ENCODE data around the gene CEP63. TPM values are rescaled to one million over a fixed set of nuclear protein-coding genes. Genes with fewer than 3 reads are reported as not detected.

CEP63 gene
- polyA plus RNA-seq, 3 donors, result 11.1 to 18.8 (median 17.2) TPM

- H3K79me2 ChIP-seq (ENCODE audit: insufficient read depth, low read length), result no peaks in the 10 kb centered on the region
- intact Hi-C loops (cut with micrococcal nuclease), result no loop called here
- peaks cover 46 to 85% of the 10 kb centered on the region in 2 donors for H3K36me3 ChIP-seq (replicated peaks in 1 of 2; ENCODE audit: control insufficient read depth in 1 of 2, insufficient read depth in 2 of 2, low read length in 2 of 2)
- no peak for DNase-seq
- no peak overlapping the region for H3K4me3 ChIP-seq (replicated peaks in 1 of 3; ENCODE audit: low read depth in 2 of 3, low read length in 3 of 3)
- H3K9me3 ChIP-seq (replicated peaks in 1 of 2; ENCODE audit: control insufficient read depth in 1 of 2, insufficient read depth in 1 of 2, low read length in 2 of 2), result no peaks in the 10 kb centered on the region
- WGBS (ENCODE audit: insufficient coverage), result 100% methylated on average over 1 of the region's 4 CpGs
- Mint-ChIP-seq H3K36me3 (peaks cover 71 to 73% of the 10 kb centered on the region in 2 donors), H3K27ac (peak overlapping the region in 2 of 7 donors; percentile 9 to 22), H3K4me3 (no peak overlapping the region), H3K4me1 (no peaks in the 10 kb centered on the region), H3K9me3 (peaks cover 0 to 3% (median 0%) of the 10 kb centered on the region in 7 donors), H3K27me3 (ENCODE audit: low read depth in 3 of 3) (peaks cover 0 to 3% (median 0%) of the 10 kb centered on the region in 3 donors)
- TF ChIP-seq, protein P1, sequence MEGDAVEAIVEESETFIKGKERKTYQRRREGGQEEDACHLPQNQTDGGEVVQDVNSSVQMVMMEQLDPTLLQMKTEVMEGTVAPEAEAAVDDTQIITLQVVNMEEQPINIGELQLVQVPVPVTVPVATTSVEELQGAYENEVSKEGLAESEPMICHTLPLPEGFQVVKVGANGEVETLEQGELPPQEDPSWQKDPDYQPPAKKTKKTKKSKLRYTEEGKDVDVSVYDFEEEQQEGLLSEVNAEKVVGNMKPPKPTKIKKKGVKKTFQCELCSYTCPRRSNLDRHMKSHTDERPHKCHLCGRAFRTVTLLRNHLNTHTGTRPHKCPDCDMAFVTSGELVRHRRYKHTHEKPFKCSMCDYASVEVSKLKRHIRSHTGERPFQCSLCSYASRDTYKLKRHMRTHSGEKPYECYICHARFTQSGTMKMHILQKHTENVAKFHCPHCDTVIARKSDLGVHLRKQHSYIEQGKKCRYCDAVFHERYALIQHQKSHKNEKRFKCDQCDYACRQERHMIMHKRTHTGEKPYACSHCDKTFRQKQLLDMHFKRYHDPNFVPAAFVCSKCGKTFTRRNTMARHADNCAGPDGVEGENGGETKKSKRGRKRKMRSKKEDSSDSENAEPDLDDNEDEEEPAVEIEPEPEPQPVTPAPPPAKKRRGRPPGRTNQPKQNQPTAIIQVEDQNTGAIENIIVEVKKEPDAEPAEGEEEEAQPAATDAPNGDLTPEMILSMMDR (IDR thresholded peaks at IDR 0.05), result no peak
- no peak overlapping the region for H3K4me2 ChIP-seq (replicated peaks; ENCODE audit: extremely low read depth, low read length, poor library complexity, severe bottlenecking)
- H3K9ac ChIP-seq (ENCODE audit: insufficient read depth, low read length, poor library complexity, severe bottlenecking), result no peak overlapping the region
- H4K20me1 ChIP-seq (ENCODE audit: insufficient read depth, low read length), result no peaks in the 10 kb centered on the region
- no peak overlapping the region for H2AFZ ChIP-seq (ENCODE audit: insufficient read depth, low read depth, low read length, poor library complexity, severe bottlenecking)
- H3K27ac ChIP-seq (ENCODE audit: low read depth in 1 of 2, low read length in 2 of 2), result no peak overlapping the region
- no peaks in the 10 kb centered on the region for H3K27me3 ChIP-seq (ENCODE audit: control insufficient read depth in 2 of 2, insufficient read depth in 2 of 2, low read length in 2 of 2)
- H3K4me1 ChIP-seq (ENCODE audit: control insufficient read depth in 1 of 2, insufficient read depth in 2 of 2, low read length in 2 of 2), result no peaks in the 10 kb centered on the region
These were observed 9.6 kb upstream of the CEP63 start for GRCh38 chr3:134476306-134476705.

- peaks cover 0 to 3% (median 0%) of the 10 kb centered on the region in 7 donors for H3K9me3 Mint-ChIP-seq
- WGBS (ENCODE audit: insufficient coverage), result 100% methylated on average over 5 of the region's 6 CpGs
- Histone ChIP-seq H4K20me1 (ENCODE audit: insufficient read depth, low read length) (no peaks in the 10 kb centered on the region), H3K9me3 (replicated peaks in 1 of 2; ENCODE audit: control insufficient read depth in 1 of 2, insufficient read depth in 1 of 2, low read length in 2 of 2) (no peaks in the 10 kb centered on the region), H3K36me3 (replicated peaks in 1 of 2; ENCODE audit: control insufficient read depth in 1 of 2, insufficient read depth in 2 of 2, low read length in 2 of 2) (peaks cover 53 to 85% of the 10 kb centered on the region in 2 donors), H3K27me3 (ENCODE audit: control insufficient read depth in 2 of 2, insufficient read depth in 2 of 2, low read length in 2 of 2) (no peaks in the 10 kb centered on the region), H3K27ac (ENCODE audit: low read depth in 1 of 2, low read length in 2 of 2) (no peak overlapping the region), H2AFZ (ENCODE audit: insufficient read depth, low read depth, low read length, poor library complexity, severe bottlenecking) (no peak overlapping the region), H3K79me2 (ENCODE audit: insufficient read depth, low read length) (no peaks in the 10 kb centered on the region), H3K4me1 (ENCODE audit: control insufficient read depth in 1 of 2, insufficient read depth in 2 of 2, low read length in 2 of 2) (no peaks in the 10 kb centered on the region), H3K4me2 (replicated peaks; ENCODE audit: extremely low read depth, low read length, poor library complexity, severe bottlenecking) (no peak overlapping the region), H3K9ac (ENCODE audit: insufficient read depth, low read length, poor library complexity, severe bottlenecking) (no peak overlapping the region), H3K4me3 (replicated peaks in 1 of 3; ENCODE audit: low read depth in 2 of 3, low read length in 3 of 3) (no peak overlapping the region)
- peaks cover 74 to 78% of the 10 kb centered on the region in 2 donors for H3K36me3 Mint-ChIP-seq
- peak overlapping the region in 1 of 7 donors; percentile 9 for H3K27ac Mint-ChIP-seq
- DNase-seq, result no peak
- intact Hi-C loops (cut with micrococcal nuclease), result no loop called here
- TF ChIP-seq, protein P1 (IDR thresholded peaks at IDR 0.05), result no peak
- H3K27me3 Mint-ChIP-seq (ENCODE audit: low read depth in 3 of 3), result peaks cover 0 to 3% (median 0%) of the 10 kb centered on the region in 3 donors
- H3K4me3 Mint-ChIP-seq, result no peak overlapping the region
- no peaks in the 10 kb centered on the region for H3K4me1 Mint-ChIP-seq
These were observed 8.9 kb upstream of the CEP63 start for GRCh38 chr3:134477002-134477401.
